Ishikawa (cell line): ENCODE results near the gene WNT10A.

Experiments used
- CEBPB ChIP-seq: IDR thresholded peaks from 2 replicates; pipeline ENCODE4 v1.6.1; 2012
- CREB1 ChIP-seq: IDR thresholded peaks from 2 replicates; pipeline ENCODE4 v1.6.1; 2012; ENCODE audit warnings: low read depth
- EGR1 ChIP-seq: IDR thresholded peaks from 2 replicates; pipeline ENCODE4 v1.6.1; 2012
- EP300 ChIP-seq: IDR thresholded peaks from 2 replicates; pipeline ENCODE4 v1.6.1; 2012; ENCODE audit warnings: borderline replicate concordance
- FOXM1 ChIP-seq: IDR thresholded peaks from 2 replicates; pipeline ENCODE4 v1.6.1; 2012; ENCODE audit warnings: low read depth, borderline replicate concordance
- NFIC ChIP-seq: IDR thresholded peaks from 2 replicates; pipeline ENCODE4 v1.6.1; 2012
- RAD21 ChIP-seq: IDR thresholded peaks from 2 replicates; pipeline ENCODE4 v1.6.1; 2012; ENCODE audit warnings: low read depth
- TAF1 ChIP-seq: IDR thresholded peaks from 2 replicates; pipeline ENCODE4 v1.6.1; 2012; ENCODE audit warnings: low read depth, mild to moderate bottlenecking
- TCF12 ChIP-seq: IDR thresholded peaks from 2 replicates; pipeline ENCODE4 v1.6.1; 2012; ENCODE audit warnings: low read depth
- TEAD4 ChIP-seq: IDR thresholded peaks from 2 replicates; pipeline ENCODE4 v1.6.1; 2012
- YY1 ChIP-seq: IDR thresholded peaks from 2 replicates; pipeline ENCODE4 v1.6.1; 2012; ENCODE audit warnings: low read depth
- ZBTB7A ChIP-seq: IDR thresholded peaks from 2 replicates; pipeline ENCODE4 v1.6.1; 2012; ENCODE audit warnings: low read depth
- TF ChIP-seq, protein P1 (sequence below): IDR thresholded peaks from 2 replicates; pipeline ENCODE4 v1.6.1; 2012
- TF ChIP-seq, protein P2 (sequence below): IDR thresholded peaks from 2 replicates; pipeline ENCODE4 v1.6.1; 2012; ENCODE audit warnings: low read depth, mild to moderate bottlenecking
- TF ChIP-seq, protein P3 (sequence below): IDR thresholded peaks from 2 replicates; pipeline ENCODE4 v1.6.1; 2012

The WNT10A gene

GRCh38 chr2:218873359-218874194 lies 7.1 kb upstream of the WNT10A start:
- TF ChIP-seq FOXM1 (no peak), NFIC (no peak), TCF12 (no peak)
- TF ChIP-seq, protein P1, sequence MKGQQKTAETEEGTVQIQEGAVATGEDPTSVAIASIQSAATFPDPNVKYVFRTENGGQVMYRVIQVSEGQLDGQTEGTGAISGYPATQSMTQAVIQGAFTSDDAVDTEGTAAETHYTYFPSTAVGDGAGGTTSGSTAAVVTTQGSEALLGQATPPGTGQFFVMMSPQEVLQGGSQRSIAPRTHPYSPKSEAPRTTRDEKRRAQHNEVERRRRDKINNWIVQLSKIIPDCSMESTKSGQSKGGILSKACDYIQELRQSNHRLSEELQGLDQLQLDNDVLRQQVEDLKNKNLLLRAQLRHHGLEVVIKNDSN: no peak
- TF ChIP-seq, protein P2, sequence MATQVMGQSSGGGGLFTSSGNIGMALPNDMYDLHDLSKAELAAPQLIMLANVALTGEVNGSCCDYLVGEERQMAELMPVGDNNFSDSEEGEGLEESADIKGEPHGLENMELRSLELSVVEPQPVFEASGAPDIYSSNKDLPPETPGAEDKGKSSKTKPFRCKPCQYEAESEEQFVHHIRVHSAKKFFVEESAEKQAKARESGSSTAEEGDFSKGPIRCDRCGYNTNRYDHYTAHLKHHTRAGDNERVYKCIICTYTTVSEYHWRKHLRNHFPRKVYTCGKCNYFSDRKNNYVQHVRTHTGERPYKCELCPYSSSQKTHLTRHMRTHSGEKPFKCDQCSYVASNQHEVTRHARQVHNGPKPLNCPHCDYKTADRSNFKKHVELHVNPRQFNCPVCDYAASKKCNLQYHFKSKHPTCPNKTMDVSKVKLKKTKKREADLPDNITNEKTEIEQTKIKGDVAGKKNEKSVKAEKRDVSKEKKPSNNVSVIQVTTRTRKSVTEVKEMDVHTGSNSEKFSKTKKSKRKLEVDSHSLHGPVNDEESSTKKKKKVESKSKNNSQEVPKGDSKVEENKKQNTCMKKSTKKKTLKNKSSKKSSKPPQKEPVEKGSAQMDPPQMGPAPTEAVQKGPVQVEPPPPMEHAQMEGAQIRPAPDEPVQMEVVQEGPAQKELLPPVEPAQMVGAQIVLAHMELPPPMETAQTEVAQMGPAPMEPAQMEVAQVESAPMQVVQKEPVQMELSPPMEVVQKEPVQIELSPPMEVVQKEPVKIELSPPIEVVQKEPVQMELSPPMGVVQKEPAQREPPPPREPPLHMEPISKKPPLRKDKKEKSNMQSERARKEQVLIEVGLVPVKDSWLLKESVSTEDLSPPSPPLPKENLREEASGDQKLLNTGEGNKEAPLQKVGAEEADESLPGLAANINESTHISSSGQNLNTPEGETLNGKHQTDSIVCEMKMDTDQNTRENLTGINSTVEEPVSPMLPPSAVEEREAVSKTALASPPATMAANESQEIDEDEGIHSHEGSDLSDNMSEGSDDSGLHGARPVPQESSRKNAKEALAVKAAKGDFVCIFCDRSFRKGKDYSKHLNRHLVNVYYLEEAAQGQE: no peak

DNA sequence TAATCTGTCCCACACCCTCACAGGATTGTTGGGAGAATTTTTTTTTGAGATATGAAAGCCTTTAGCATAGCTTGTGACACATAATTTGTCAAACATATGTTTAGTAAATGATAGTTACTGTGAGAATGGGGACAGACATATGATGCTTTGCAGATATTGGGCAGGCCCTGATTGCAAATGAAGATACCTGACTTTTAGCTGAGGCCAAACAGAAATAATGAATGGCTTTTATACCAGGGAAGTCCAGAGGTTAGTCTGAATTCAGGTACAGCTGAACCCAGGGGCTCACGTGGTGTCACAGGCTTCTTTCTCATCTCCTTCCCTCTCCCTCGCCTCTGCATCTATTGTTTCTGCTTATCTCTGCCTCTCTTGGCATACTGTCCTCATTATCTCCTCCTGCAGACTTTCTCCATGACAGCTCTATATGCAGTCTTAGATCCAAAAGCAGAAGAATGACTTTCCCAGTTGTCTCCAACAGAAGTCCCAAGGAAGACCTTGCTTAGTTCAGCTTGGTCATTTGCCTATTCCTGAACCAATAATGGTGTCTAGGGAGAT lies 4.9 kb upstream of the WNT10A start:
- TF ChIP-seq ZBTB7A (no peak), TCF12 (no peak), FOXM1 (no peak), NFIC (no peak), YY1 (no peak), CEBPB (no peak), TAF1 (no peak), EGR1 (no peak)
- TF ChIP-seq, protein P1: no peak
- TF ChIP-seq, protein P3, sequence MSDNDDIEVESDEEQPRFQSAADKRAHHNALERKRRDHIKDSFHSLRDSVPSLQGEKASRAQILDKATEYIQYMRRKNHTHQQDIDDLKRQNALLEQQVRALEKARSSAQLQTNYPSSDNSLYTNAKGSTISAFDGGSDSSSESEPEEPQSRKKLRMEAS: no peak
- TF ChIP-seq, protein P2: no peak

GRCh38 chr2:218876562-218877219 lies 4.0 kb upstream of the WNT10A start:
- TF ChIP-seq, protein P2: no peak
- TF ChIP-seq NFIC (no peak), CREB1 (no peak), RAD21 (peak; percentile 98), CEBPB (no peak), EP300 (no peak), TEAD4 (no peak), ZBTB7A (no peak), TAF1 (no peak), TCF12 (0 out of 2 replicates have a peak, but pooled peaks have one; percentile 22), FOXM1 (no peak), YY1 (no peak), EGR1 (no peak)
- TF ChIP-seq, protein P3: no peak
- TF ChIP-seq, protein P1: no peak

DNA sequence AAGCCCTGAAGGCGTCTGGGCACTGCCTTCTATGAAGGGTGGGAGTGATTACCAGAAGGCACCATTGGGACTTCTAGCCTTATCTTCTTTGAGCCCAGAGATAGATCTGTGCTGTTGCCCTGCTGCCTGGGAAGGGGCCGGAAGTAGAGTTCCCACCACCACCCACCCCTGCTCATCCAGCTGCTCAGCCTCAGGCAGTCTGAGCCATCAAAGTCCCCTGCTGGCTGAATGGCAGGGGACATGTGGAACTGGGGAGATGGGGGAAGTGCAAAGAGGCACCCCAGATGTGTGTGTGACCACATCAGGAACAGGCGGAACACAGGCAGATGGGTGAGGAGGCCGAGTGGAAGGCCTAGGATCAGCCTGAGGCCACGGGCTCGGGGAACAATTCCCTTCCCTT lies 3.3 kb upstream of the WNT10A start:
- no peak for TF ChIP-seq EGR1
- no peak for TF ChIP-seq TEAD4
- TF ChIP-seq ZBTB7A: no peak
- no peak for TF ChIP-seq TAF1
- no peak for TF ChIP-seq TCF12
- no peak for TF ChIP-seq FOXM1
- no peak for TF ChIP-seq CREB1
- TF ChIP-seq, protein P2: no peak
- TF ChIP-seq NFIC: no peak
- no peak for TF ChIP-seq EP300
- no peak for TF ChIP-seq RAD21
- no peak for TF ChIP-seq CEBPB
- TF ChIP-seq YY1: no peak
- TF ChIP-seq, protein P3: no peak
- TF ChIP-seq, protein P1: no peak
